IMR-90 (cell line): ENCODE measurements around the gene VASH1. TPM values are rescaled to one million over a fixed set of nuclear protein-coding genes. Genes with fewer than 3 reads are reported as not detected.

Experiments
- ATAC-seq: fragments of 200-7000 bp; cut with Tn5 transposase; 2 replicates; pipeline ENCODE4 v1.9.1; 2020; ENCODE audit warnings: low read depth, mild to moderate bottlenecking, moderate library complexity
- BruUV-seq: library from RNA; stranded (reverse); fragments of 400-500 nt; replicated peaks from 2 replicates; lab custom pipeline; 2021; lab: Mats Ljungman, UMichigan
- CTCF ChIA-PET: fragments of 300-600 bp; formaldehyde crosslinking; extraction: SDS; loops from one replicate; lab custom pipeline; 2021; ENCODE audit warnings: antibody characterized with exemption; lab: Yijun Ruan, JAX
- POLR2A ChIA-PET: fragments of 300-600 bp; sonication (Branson Sonifier 250); formaldehyde crosslinking; loops from one replicate; lab custom pipeline; 2022; ENCODE audit warnings: antibody characterized with exemption; ENCODE audit not compliant: unreplicated experiment; lab: Charles Lee
- DNase-seq: peaks from one replicate; pipeline ENCODE4 v3.0.0; 2013
- H2AFZ ChIP-seq: replicated peaks from 2 replicates; pipeline ENCODE3; 2013; ENCODE audit warnings: low read length, mild to moderate bottlenecking; ENCODE audit not compliant: poor library complexity
- H2AK5ac ChIP-seq: 2 replicates; pipeline ENCODE4 v1.6.1; 2013; ENCODE audit warnings: low read depth, low read length, inconsistent platforms
- H2AK9ac ChIP-seq: replicated peaks from 2 replicates; pipeline ENCODE3; 2013; ENCODE audit warnings: mild to moderate bottlenecking, low read depth, low read length, moderate library complexity; ENCODE audit not compliant: poor library complexity
- H2BK120ac ChIP-seq: 2 replicates; pipeline ENCODE4 v1.6.1; 2013; ENCODE audit warnings: low read depth, low read length, inconsistent platforms
- H2BK15ac ChIP-seq: 3 replicates; pipeline ENCODE4 v1.6.1; 2013; ENCODE audit warnings: low read depth, low read length, inconsistent platforms
- H2BK20ac ChIP-seq: 2 replicates; pipeline ENCODE4 v1.6.1; 2013; ENCODE audit warnings: low read depth, mild to moderate bottlenecking, inconsistent platforms, low read length, moderate library complexity
- H2BK5ac ChIP-seq: 2 replicates; pipeline ENCODE4 v1.6.1; 2013; ENCODE audit warnings: mild to moderate bottlenecking, low read depth, low read length, inconsistent platforms; ENCODE audit not compliant: poor library complexity, severe bottlenecking
- H3K14ac ChIP-seq: replicated peaks from 2 replicates; pipeline ENCODE4 v1.6.1; 2013; ENCODE audit warnings: low read depth, low read length, inconsistent platforms
- H3K18ac ChIP-seq: 2 replicates; pipeline ENCODE4 v1.6.1; 2013; ENCODE audit warnings: low read depth, low read length, control low read depth
- H3K23ac ChIP-seq: 2 replicates; pipeline ENCODE4 v1.6.1; 2013; ENCODE audit warnings: low read depth, low read length, inconsistent platforms
- H3K27ac ChIP-seq: 2 replicates; pipeline ENCODE4 v1.5.1; 2013; ENCODE audit warnings: mild to moderate bottlenecking, control low read depth, low read length; ENCODE audit not compliant: insufficient read depth
- H3K27me3 ChIP-seq: 2 replicates; pipeline ENCODE4 v1.6.1; 2013; ENCODE audit warnings: low read length; ENCODE audit not compliant: control insufficient read depth, insufficient read depth
- H3K36me3 ChIP-seq: 2 replicates; pipeline ENCODE4 v1.6.1; 2013; ENCODE audit warnings: low read length, mixed read lengths; ENCODE audit not compliant: control insufficient read depth, insufficient read depth
- H3K4ac ChIP-seq: 2 replicates; pipeline ENCODE4 v1.6.1; 2013; ENCODE audit warnings: low read depth, low read length, inconsistent platforms
- H3K4me1 ChIP-seq: 2 replicates; pipeline ENCODE4 v1.6.1; 2013; ENCODE audit warnings: low read length, mixed read lengths; ENCODE audit not compliant: control insufficient read depth, insufficient read depth
- H3K4me2 ChIP-seq: 2 replicates; pipeline ENCODE4 v1.6.1; 2013; ENCODE audit warnings: low read depth, mild to moderate bottlenecking, control low read depth, low read length, moderate library complexity
- H3K4me3 ChIP-seq: 2 replicates; pipeline ENCODE4 v1.5.1; 2013; ENCODE audit warnings: low read depth, mild to moderate bottlenecking, control low read depth, low read length, moderate library complexity; ENCODE audit not compliant: insufficient read depth
- H3K56ac ChIP-seq: 2 replicates; pipeline ENCODE4 v1.6.1; 2013; ENCODE audit warnings: low read length, inconsistent platforms; ENCODE audit not compliant: insufficient read depth; ENCODE audit errors: extremely low read depth
- H3K79me1 ChIP-seq, 2 experiments: 2 replicates each; pipeline ENCODE4 v1.6.1; 2013; ENCODE audit warnings: low read length in 2 of 2, inconsistent platforms in 1 of 2, low read depth in 1 of 2
- H3K9ac ChIP-seq: 2 replicates; pipeline ENCODE4 v1.6.1; 2013; ENCODE audit warnings: low read depth, low read length, control low read depth
- H3K9me1 ChIP-seq: 2 replicates; pipeline ENCODE4 v1.6.1; 2013; ENCODE audit warnings: low read length, inconsistent platforms; ENCODE audit not compliant: insufficient read depth
- H3K9me3 ChIP-seq: 2 replicates; pipeline ENCODE4 v1.6.1; 2013; ENCODE audit warnings: low read length; ENCODE audit not compliant: control insufficient read depth, insufficient read depth
- H4K20me1 ChIP-seq: 2 replicates; pipeline ENCODE4 v1.6.1; 2013; ENCODE audit warnings: low read length, inconsistent platforms; ENCODE audit not compliant: insufficient read depth
- H4K5ac ChIP-seq: 2 replicates; pipeline ENCODE4 v1.6.1; 2013; ENCODE audit warnings: mild to moderate bottlenecking, low read depth, low read length, control low read depth
- H4K8ac ChIP-seq, 2 experiments: 2 replicates each; pipeline ENCODE4 v1.6.1; 2013; ENCODE audit warnings: low read depth in 2 of 2, low read length in 2 of 2, control low read depth in 1 of 2, inconsistent platforms in 1 of 2
- H4K91ac ChIP-seq: 2 replicates; pipeline ENCODE4 v1.6.1; 2013; ENCODE audit warnings: low read depth, low read length, inconsistent platforms; ENCODE audit not compliant: insufficient read depth
- BHLHE40 ChIP-seq: fragments of 150-350 bp; IDR thresholded peaks from 2 replicates; pipeline ENCODE4 v1.6.1; 2016; ENCODE audit warnings: mild to moderate bottlenecking, low read depth, low read length
- CTCF ChIP-seq: conservative IDR thresholded peaks from 2 replicates; pipeline ENCODE4 v1.5.1; 2012; ENCODE audit warnings: mild to moderate bottlenecking, low read depth, low read length, improper control_type of control experiment
- ELK1 ChIP-seq: fragments of 150-350 bp; IDR thresholded peaks from 2 replicates; pipeline ENCODE4 v1.6.1; 2016; ENCODE audit warnings: low read depth, mild to moderate bottlenecking, low read length, moderate library complexity, borderline replicate concordance
- FOS ChIP-seq: fragments of 150-350 bp; IDR thresholded peaks from 2 replicates; pipeline ENCODE4 v1.6.1; 2016; ENCODE audit warnings: low read depth, low read length
- MAFK ChIP-seq: IDR thresholded peaks from 2 replicates; pipeline ENCODE4 v1.6.1; 2012; ENCODE audit warnings: low read depth, low read length, improper control_type of control experiment
- MAZ ChIP-seq: IDR thresholded peaks from 2 replicates; pipeline ENCODE4 v1.6.1; 2012; ENCODE audit warnings: low read depth, mild to moderate bottlenecking, low read length, improper control_type of control experiment, moderate library complexity, borderline replicate concordance
- MXI1 ChIP-seq: IDR thresholded peaks from 2 replicates; pipeline ENCODE4 v1.6.1; 2012; ENCODE audit warnings: low read depth, mild to moderate bottlenecking, low read length, moderate library complexity, borderline replicate concordance
- NFE2L2 ChIP-seq: fragments of 150-350 bp; IDR thresholded peaks from 2 replicates; pipeline ENCODE4 v1.6.1; 2016; ENCODE audit warnings: low read depth, mild to moderate bottlenecking, low read length
- POLR2A ChIP-seq: IDR thresholded peaks from 2 replicates; pipeline ENCODE4 v1.6.1; 2012; ENCODE audit warnings: mild to moderate bottlenecking, low read depth, low read length
- RAD21 ChIP-seq: IDR thresholded peaks from 2 replicates; pipeline ENCODE4 v1.6.1; 2012; ENCODE audit warnings: low read length, improper control_type of control experiment
- RFX5 ChIP-seq: IDR thresholded peaks from 2 replicates; pipeline ENCODE4 v1.8.0; 2012; ENCODE audit warnings: low read depth, mild to moderate bottlenecking, low read length, moderate library complexity
- SMC3 ChIP-seq: fragments of 150-350 bp; IDR thresholded peaks from 2 replicates; pipeline ENCODE4 v1.6.1; 2016; ENCODE audit warnings: low read depth, mild to moderate bottlenecking, antibody characterized with exemption, low read length, moderate library complexity
- USF2 ChIP-seq: fragments of 150-350 bp; IDR thresholded peaks from 2 replicates; pipeline ENCODE4 v1.6.1; 2017; ENCODE audit warnings: mild to moderate bottlenecking, antibody characterized with exemption, low read length, low read depth
- WGBS, 2 experiments: methylation state at CpG; one replicate each; pipeline versions ENCODE4 v1.1.5 to v1.1.7; 2013; ENCODE audit warnings: missing lambda C conversion rate in 2 of 2; ENCODE audit not compliant: insufficient read length in 1 of 2; ENCODE audit errors: extremely low coverage in 2 of 2; 5-methylcytosine and 5-hydroxymethylcytosine counted together
- dilution Hi-C: fragments of 300-500 bp; cut with HindIII; formaldehyde crosslinking; loops from one replicate; pipeline ENCODE4 v1.14.3; 2018; ENCODE audit warnings: low sequenced_read_pairs; ENCODE audit not compliant: unreplicated experiment
- in situ Hi-C: fragments of 300-500 bp; cut with MboI; formaldehyde crosslinking; loops from 3 replicates; pipeline ENCODE4 v1.14.3; 2019; ENCODE audit warnings: low sequenced_read_pairs, inconsistent platforms, mixed read lengths
- intact Hi-C: fragments of 100-400 bp; cut with micrococcal nuclease; formaldehyde crosslinking; loops from 2 replicates; pipeline ENCODE4 v1.10.0; 2022
- polyA plus RNA-seq, 3 experiments: library from polyadenylated mRNA; depleted of rRNA; stranded (reverse); fragments of >200 nt; gene quantifications; 2 replicates each; pipeline ENCODE4 v1.2.3, GENCODE V29; 2012; ENCODE audit warnings: low replicate concordance in 1 of 3
- total RNA-seq: library from RNA; depleted of rRNA; stranded (reverse); fragments of >200 nt; gene quantifications from 2 replicates; pipeline ENCODE4 v1.2.3, GENCODE V29; 2012

Gene VASH1
- total and polyA plus RNA-seq, 2 of the 4 experiments (the other 2 are of a cell fraction) = 2.0 to 9.5 TPM

GRCh38 chr14:76741074-76741473 is 20.2 kb upstream of the VASH1 start:
- no peaks in the 10 kb centered on the region for H3K9me1 ChIP-seq
- no peak overlapping the region for H3K18ac ChIP-seq
- POLR2A ChIA-PET = no interaction called here
- H2BK5ac ChIP-seq = no peak overlapping the region
- dilution Hi-C loops (no loop called here), intact Hi-C loops (no loop called here), in situ Hi-C loops (no loop called here)
- CTCF ChIA-PET = no interaction called here
- WGBS, 2 experiments = no CpG with 5 or more reads among the region's 1 CpG
- no peaks in the 10 kb centered on the region for H3K79me1 ChIP-seq
- no peak overlapping the region for H4K8ac ChIP-seq
- H3K36me3 ChIP-seq = no peaks in the 10 kb centered on the region
- no peak overlapping the region for H2AK9ac ChIP-seq
- no peaks in the 10 kb centered on the region for H3K4me1 ChIP-seq
- H3K56ac ChIP-seq = no peak overlapping the region
- H3K9me3 ChIP-seq = peaks cover 3% of the 10 kb centered on the region; the same call in 1 of the 2 replicates
- H3K27ac ChIP-seq = no peak overlapping the region
- no TSS peak for BruUV-seq
- no peak overlapping the region for H2AK5ac ChIP-seq
- H3K27me3 ChIP-seq = no peaks in the 10 kb centered on the region
- DNase-seq (no peak), ATAC-seq (no peak)
- H4K20me1 ChIP-seq = no peaks in the 10 kb centered on the region
- H3K23ac ChIP-seq = no peak overlapping the region
- TF ChIP-seq CTCF (no peak), NFE2L2 (no peak), POLR2A (no peak), BHLHE40 (no peak), USF2 (no peak), MAZ (no peak), MAFK (no peak), FOS (no peak), MXI1 (no peak), SMC3 (no peak), RAD21 (no peak), RFX5 (no peak), ELK1 (no peak)
- H2BK20ac ChIP-seq = no peak overlapping the region
- no peak overlapping the region for H3K4me3 ChIP-seq
- no peak overlapping the region for H2BK15ac ChIP-seq
- H3K9ac ChIP-seq = no peak overlapping the region
- H3K4ac ChIP-seq = no peak overlapping the region
- no peak overlapping the region for H4K5ac ChIP-seq
- no peak overlapping the region for H3K4me2 ChIP-seq
- no peak overlapping the region for H4K91ac ChIP-seq
- H3K14ac ChIP-seq = no peak overlapping the region
- H2AFZ ChIP-seq = no peak overlapping the region
- no peak overlapping the region for H2BK120ac ChIP-seq
